NB4 (cell line): ENCODE results near the gene TMEM72.

Source experiments
- POLR2A ChIP-seq: IDR thresholded peaks from 2 replicates; pipeline ENCODE4 v1.6.1; 2011; ENCODE audit warnings: mild to moderate bottlenecking; ENCODE audit not compliant: insufficient read length; ENCODE audit errors: extremely low read depth
- TF ChIP-seq, protein P1 (sequence below): IDR thresholded peaks from one replicate; pipeline ENCODE4 v1.5.1; 2012; ENCODE audit warnings: low read depth, low read length
- TF ChIP-seq, protein P2 (sequence below): IDR thresholded peaks from 2 replicates; pipeline ENCODE4 v1.6.1; 2011; ENCODE audit warnings: low read depth, low read length

DNA sequence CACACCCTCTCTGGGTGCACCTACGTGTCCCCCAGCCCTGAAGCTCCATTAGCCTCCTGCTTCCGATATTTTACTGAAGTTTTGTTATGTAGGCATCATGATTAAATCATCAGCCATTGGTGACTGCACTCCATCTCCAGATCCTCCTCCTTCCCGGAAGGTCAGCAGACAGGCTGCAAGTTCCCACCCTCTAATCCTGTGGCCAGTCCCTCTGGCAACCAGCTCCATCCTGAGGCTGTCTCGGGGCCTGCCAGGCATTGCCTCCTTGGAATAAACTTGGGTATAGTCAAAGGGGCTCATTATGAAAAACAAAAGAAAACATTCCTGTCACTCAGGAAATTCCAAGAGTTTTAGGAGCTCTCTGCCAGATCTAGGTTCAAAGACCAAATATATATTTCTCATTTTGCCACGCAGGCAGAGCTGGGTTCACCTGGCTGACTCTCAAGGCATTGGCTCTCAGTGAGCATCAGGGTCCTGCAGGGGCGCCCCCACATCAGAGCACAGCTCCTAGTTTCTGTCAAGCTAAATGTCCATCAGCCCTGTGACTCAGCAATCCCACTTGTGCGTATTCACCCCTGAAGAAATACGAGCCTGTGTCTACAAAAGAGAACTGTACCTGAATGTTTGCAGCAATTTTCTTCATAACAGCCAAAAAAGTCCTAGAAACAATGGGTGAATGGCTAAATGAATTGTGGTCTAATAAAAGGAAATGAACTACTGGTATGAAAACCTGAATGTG, 27.4 kb upstream of the TMEM72 start:
- TF ChIP-seq POLR2A: no peak
- TF ChIP-seq, protein P1, sequence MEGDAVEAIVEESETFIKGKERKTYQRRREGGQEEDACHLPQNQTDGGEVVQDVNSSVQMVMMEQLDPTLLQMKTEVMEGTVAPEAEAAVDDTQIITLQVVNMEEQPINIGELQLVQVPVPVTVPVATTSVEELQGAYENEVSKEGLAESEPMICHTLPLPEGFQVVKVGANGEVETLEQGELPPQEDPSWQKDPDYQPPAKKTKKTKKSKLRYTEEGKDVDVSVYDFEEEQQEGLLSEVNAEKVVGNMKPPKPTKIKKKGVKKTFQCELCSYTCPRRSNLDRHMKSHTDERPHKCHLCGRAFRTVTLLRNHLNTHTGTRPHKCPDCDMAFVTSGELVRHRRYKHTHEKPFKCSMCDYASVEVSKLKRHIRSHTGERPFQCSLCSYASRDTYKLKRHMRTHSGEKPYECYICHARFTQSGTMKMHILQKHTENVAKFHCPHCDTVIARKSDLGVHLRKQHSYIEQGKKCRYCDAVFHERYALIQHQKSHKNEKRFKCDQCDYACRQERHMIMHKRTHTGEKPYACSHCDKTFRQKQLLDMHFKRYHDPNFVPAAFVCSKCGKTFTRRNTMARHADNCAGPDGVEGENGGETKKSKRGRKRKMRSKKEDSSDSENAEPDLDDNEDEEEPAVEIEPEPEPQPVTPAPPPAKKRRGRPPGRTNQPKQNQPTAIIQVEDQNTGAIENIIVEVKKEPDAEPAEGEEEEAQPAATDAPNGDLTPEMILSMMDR: no peak
- TF ChIP-seq, protein P2, sequence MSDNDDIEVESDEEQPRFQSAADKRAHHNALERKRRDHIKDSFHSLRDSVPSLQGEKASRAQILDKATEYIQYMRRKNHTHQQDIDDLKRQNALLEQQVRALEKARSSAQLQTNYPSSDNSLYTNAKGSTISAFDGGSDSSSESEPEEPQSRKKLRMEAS: no peak
